ENCODE measurements around the gene ANKRD2.
"Not testable (repeated sequence)": the region's sequence is repeated elsewhere in the genome, so short reads cannot be mapped to it uniquely, and the experiment has no call there.

ANKRD2 gene

DNA sequence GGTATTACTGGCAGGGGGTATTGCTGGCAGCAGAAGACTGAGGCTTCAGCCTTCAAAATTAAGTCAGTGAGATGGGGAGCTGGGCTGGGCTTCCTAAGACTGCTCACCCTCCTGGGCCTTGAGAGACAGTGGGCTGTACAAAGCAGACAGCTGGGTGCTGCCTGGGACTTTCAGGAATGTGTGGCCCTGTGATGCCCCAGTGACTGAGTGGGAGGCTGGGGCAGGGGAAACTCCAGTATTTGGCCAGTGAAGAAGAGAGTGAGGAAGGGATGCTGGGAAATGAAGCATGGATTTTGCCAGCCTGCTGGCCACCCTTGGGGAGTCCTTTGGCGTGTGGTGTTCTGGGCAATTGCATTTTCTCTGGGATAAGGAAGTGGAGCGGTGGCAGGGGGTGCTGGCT, 442 bp downstream of the ANKRD2 start:
- DNase-seq: no peak

DNA sequence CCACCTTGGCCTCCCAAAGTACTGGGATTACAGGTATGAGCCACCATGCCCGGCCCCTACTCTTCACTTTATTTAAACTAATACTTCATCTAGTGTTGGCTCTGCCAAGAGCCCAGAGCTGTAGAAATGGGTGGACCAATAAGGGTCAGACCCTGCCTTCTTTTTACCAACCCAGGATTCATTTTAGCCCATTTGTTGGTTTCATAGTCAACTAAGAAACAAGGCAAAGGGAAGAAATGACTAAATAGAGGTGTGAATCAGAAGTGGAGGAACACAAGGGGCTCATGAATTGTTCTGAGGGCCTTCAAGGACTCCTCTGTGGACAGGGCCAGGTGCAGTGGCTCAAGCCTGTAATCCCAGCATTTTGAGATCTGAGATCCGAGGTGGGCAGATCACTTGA, 1.1 kb downstream of the ANKRD2 start:
- DNase-seq: no peak

DNA sequence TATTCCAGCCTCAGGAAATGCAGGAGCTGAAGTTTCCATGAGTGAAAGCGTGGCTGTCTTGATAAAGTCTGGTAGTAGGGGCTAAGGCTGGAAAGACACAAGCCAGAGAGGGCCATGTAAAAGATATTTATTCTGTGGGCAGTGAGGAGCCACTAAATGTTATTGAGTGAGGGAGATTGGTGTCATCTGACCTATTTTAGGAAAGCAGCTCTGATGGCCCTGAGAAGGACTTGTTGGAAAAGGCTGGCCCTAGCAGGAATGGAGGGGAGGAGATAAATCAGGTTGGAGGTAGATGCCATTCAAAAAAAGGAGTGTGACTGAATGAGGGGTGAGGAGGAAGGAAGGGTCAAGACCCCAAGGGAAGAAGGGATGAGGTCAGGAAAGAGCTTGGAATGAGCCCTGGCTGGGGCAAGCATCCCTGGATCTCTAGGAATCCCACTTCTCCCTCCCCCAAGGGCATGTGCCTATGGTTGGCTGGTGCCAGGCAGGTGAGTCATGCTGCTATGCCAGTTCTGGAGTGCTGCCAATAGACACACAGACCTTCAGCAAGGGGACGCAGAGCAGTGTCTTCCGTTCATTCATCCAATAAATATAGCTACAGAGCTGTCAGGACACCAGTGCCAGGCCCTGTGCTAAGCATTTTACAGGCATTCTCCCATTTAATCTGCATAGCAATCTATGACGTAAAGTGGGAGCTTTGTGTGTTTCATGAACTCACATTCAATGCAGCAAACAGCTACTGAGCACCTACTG, 2.0 kb downstream of the ANKRD2 start:
- DNase-seq: peak; percentile 65

DNA sequence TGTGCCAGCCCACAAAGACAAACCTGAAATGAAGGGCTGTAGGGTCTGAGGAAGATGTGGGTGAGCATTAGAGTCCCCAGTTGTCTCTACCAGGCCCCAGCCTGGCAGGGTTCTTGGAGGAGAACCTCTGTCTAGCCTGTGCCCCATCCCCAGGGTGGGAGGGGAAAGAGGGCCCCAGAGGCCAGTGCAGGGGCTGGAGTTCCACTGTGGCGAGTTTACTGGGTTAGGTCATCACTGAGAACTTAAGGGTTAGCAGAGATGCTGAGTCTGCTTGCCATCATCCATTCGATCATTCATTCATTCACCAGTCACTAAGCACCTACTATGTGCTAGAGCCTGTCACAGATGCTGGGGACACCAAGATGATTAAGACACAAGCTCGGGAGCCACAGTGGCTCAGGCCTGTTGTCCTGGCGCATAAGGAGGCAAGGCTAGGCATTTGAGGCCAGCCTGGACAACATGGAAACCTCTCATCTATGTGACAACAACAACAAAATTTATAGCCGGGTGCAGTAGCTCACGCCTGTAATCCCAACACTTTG, 2.6 kb downstream of the ANKRD2 start:
- no peak for DNase-seq

DNA sequence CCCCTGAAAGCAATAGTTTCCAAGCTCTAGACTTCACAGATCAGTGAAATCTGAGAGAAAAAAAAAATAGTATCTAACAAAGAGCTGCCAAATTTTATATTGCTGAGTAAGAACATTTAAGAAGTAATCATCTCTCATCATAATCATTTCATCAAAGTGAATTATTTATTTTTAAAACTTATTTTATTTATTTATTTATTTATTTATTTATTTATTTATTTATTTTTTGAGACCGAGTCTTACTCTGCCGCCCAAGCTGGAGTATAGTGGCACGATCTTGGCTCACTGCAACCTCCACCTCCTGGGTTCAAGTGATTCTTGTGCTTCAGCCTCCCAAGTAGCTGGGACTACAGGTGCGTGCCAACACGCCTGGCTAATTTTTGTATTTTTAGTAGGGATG, 3.9 kb downstream of the ANKRD2 start:
- not testable (repeated sequence) for DNase-seq

DNA sequence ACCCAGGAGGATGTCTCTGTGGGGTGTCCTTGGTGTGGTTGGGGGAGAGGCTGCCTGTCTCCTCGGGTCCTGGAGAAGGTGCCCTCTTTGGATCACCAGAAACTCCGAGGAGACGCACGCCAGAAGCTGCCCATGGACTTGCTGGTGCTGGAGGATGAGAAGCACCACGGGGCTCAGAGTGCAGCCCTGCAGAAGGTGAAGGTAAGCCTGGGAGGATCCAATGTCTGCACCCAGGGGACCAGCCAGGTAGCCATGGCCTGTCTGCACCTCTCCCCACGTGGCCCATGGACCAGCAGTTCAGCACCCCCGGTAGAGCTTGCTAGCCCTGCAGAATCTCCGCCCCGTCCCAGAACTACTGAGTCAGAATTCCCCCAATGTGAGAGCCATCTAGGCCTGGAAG, 5.1 kb downstream of the ANKRD2 start:
- DNase-seq: no peak

DNA sequence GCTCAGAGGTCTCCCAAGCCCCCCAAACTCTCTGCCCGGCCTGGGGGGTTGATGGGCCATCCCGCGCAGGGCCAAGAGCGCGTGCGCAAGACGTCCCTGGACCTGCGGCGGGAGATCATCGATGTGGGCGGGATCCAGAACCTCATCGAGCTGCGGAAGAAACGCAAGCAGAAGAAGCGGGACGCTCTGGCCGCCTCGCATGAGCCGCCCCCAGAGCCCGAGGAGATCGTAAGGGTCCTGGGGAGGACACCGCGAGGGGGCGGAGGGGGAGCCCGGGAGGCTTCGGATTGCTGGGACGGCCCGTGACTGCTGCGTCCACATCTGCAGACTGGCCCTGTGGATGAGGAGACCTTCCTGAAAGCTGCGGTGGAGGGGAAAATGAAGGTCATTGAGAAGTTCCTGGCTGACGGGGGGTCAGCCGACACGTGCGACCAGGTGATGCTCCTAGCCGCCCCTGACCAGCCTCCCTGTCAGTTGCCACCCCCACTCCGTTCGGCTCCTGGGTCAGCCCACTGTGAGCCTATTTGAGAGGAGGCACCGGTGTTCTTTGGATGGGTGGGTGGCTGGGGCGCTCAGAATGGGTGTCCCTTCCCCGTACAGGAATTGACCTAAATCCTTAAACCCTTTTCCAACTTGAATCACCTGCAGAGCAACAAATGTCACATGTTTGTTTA, 5.7 kb downstream of the ANKRD2 start:
- no peak for DNase-seq

DNA sequence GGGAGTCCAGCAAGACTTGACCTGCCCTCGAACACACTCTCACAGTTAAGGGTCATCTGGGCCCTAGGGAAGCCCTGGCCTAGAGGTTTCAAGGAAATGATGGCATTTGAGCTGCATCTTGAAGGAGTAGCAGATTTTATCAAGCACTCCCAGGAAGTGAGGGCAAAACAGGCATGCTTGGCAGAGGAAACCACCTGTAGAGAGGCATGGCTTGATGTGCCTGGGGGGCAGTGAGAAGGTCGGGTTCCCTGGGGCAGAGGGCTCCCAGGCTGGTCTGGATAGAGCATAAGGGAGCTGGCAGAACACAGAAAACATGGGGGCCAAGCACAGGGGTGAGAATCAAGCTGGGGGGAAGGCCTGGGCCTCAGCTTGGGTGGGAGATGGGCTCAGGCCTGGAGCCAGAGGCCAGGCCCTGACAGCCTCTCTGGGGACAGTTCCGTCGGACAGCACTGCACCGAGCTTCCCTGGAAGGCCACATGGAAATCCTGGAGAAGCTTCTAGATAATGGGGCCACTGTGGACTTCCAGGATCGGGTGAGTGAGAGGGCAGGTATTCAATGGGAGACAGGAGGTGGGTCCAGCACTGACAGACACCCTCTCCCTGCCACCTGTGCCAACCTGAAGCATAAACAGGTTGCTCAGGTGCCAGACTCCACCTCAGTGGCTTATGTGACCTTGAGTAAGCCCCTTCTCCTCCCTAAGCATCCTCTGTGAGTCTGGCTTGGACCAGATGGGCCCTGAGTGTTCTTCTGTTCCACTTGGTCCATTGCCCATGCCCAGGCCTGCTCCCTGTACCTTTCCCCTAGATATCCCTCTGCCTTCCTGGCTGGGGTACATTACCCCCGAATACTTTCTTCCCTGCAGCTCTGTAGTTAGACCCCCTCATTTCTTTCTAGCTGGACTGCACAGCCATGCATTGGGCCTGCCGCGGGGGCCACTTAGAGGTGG, 8.1 kb downstream of the ANKRD2 start:
- DNase-seq: no peak

DNA sequence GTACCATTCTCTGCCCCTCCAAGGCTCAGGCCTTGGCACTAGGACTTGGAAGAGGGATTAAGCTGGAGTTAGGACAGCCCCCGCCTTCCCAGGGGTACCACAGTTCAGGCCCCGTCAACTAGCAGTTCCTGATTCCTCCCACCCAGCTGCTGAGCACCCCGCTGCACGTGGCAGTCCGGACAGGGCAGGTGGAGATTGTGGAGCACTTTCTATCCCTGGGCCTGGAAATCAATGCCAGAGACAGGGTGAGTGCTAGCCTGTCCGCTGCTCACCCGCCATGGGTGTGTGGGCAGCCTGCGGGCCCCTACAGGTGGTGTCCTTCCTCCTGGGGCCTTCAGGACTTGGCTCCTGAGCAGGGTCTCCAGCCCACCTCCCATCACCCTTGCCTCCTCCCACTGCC, 9.6 kb downstream of the ANKRD2 start:
- no peak for DNase-seq

DNA sequence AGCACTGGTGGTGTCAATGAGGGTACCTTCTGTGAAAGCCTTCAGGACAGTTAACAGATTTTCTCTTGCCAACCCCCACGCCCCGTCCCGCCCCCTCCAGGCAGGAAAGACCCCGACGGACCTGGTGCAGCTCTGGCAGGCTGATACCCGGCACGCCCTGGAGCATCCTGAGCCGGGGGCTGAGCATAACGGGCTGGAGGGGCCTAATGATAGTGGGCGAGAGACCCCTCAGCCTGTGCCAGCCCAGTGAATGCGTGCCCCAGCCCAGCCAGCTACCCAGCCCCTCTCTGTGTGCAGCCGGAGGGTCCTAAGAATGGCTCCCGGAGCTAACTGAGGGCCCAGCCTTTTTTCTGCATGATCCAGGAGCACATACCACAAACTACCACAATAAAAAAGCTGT, 10.9 kb downstream of the ANKRD2 start:
- no peak for DNase-seq

DNA sequence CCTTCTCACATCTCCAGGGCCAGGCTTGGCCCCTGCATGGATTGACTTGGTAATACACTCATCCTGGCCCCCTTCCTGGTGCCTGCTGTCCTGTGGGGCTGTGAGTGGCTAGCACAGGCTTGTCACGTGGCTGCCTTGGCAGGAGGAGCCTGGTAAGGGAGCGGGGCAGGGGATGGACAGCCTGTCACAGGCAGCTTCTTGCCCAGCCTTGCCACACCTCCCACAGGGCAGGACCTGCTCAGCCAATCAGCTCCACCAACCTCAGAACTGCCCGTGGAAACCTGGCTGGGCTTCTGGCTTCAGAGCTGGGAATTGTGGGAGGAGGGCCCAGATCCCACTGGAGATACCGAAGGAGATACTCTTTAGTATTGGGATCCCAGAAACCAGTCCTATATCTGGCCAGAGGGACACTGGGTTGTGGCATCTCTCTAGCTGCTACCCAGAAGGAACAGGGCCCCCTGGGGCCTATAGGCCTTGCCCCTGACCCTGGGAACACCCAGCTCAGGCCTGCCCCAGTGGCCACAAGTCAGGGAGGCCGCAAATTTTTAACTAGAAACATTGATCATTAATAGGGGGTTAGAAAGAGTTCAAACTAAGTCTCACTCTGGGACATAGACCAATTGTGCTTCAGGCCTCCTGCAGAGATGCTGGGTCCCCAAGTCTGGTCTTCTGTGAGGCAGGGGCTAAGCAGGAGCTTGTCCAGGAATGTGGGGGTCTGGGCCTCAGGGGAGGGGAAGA, 11.7 kb downstream of the ANKRD2 start, which contains the start of gene HOGA1:
HOGA1 (plus strand) TSS at position 330 of the 738 bp plus-strand sequence; CDS start at position 645, 315 bp downstream.
- DNase-seq: peak; percentile 53

DNA sequence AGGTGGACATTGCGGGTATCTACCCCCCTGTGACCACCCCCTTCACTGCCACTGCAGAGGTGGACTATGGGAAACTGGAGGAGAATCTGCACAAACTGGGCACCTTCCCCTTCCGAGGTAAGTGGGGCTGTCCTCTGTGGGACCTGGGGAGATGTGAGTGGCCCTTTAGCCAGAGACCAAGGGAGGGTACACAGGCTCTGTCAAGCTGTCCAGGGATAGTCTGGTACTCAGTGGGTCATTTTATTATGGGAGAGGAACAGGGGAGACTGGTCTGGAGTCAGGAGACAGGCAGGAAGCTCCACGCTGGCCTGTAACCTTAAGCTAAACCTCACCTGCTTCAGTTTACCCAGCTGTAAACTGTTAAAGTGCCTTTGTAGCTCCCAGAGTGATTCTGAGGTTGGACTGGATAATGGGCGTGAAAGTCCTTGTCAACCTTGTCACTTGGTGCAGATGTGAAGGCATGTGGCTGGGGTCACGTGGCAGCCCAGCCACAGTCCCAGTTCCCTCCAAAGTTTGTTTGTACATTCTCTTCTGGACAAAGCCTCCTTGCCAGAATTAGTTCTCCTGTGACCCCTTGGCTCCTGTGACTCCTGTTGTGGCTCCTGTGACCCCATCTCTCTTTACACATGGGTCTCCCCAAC, 12.3 kb downstream of the ANKRD2 start:
- DNase-seq: no peak

DNA sequence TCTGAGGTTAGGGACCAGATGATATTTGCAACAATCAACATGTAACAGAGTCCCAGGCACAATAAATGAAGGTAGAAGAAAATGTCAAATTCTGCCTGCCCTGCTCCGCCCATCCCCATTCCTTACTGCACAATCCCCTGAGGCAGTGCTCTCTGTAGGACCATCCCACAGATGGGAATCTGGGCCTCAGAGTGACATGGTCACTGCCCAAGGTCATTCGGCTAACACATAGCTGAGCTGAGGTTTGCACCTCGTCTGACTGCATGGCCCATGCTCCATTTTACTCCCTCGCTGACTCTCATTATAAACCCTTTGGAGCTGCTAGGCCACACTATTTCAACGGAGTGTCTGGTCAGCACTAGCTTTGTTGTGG, 12.8 kb downstream of the ANKRD2 start:
- no peak for DNase-seq

DNA sequence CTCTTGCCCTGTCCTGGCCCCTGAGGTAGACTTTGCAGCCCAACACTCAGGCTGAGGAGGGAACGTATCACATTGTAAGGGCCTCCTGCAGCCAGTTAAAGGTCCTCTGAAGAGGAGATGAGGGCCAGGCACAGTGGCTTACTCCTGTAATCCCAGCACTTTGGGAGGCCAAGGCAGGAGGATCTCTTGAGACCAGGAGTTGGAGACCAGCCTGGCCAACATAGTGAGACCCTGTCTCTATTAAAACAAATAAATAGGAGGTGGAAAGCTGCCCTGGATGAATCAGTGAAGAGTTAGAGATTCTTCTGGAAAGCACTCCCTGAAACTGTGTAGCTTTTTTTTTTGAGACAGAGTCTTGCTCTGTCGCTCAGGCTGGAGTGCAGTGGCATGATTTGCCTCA, 14.6 kb downstream of the ANKRD2 start:
- no peak for DNase-seq

DNA sequence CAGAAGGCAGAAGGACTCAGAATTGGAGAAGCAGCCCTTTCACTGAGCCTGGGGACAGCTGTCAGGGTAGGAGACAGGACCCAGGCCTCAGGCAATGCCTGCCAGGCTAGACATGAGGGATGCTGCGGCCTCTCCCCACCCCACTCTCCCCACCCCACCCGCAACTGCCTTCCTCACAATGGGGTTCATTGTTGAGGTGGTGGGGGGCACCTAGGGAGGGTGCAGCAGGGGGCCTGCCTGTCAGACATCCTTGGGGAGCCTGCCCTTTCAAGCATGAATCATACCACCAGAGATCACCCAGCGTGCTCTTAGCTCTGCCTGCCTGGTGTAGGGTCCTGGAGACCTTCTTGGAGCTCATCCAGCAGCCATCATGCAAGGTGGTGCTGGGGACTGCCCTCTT, 16.9 kb downstream of the ANKRD2 start, which contains the start of gene C10orf62:
C10orf62 (plus strand) TSS at position 243 of the 400 bp plus-strand sequence. CDS start 177 bp downstream, outside the sequence.
- DNase-seq: no peak

DNA sequence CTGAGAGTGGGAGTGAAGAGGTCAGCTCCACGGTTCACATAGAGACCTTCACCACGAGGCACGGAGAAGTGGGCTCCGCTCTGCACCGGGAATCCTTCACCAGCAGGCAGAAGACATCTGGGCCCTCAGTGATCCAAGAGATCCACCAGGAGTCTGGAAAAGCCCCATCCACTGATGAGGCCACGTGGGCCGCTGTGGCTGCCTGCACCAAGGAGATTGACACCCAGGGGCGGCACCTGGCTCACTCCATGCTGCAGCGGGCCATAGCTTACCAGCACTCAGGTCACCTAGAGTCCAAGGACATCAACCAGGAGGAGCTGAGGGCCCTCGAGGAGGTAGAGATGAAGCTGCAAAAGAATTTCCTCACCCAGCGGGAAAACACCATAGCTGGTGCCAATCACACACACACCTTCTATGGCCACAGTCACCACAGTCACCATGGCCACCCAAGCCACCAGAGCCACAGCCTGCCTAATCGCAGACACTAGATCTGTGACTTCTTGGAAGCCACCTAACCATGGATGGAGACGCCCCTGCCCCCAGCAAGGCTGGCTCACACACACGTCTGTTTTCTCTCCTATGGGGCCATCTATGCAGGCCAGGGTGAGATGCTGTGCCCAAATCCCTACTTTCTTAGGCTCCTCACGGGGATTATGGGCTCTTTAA, 17.6 kb downstream of the ANKRD2 start:
- DNase-seq: peak; percentile 9

DNA sequence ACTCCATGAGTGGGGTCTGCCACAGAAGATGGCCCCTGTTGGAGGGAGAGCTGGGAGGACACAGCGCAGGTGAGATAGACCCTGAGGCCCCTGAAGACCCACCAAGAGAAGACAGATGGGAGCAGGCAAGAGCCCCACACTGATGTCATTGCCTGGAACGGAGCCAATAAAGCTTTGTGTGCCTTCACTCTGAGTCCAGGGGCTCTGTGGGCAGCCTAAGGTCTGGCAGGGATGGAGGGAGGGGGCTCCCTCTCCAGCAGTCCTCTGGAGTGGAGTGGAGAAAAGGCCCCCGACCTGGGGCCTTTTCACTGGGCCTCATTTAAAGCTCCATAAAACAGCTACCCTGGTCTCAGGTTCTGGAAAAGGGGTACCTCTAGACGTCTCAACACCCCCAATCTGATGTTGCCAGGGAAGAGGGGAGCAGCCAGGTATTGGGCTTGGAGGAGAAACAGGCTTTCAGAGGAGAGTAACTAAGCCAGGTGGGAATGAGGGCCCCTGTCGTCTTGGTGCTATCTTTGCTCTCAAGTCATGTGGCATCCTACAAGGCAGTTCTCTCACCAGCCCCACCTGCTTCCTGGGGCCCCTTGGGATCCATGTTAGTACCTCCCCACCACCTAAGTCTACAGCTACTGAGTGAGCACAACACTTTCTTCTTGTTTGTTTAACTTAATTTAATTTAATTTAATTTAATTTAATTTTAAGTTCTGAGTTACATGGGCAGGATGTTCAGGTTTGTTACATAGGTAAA, 18.3 kb downstream of the ANKRD2 start:
- no peak for DNase-seq

DNA sequence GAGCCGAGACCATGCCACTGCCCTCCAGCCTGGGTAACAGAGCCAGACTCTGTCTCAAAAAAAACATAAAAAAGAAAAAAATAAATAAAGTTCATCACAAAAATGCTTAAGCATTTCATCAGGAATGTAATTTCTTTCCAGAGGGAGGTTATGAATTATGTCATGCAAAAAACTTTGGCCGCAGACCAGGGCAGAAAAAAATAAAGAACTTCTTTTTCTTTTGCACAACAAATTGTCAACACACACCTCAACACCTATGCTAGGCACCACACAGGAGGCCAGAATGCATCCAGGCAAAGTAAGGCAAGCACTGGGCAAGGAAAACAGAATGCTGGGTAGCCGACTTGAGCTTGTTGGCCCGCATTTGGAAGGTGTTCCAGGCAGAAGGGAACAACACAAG, 20.8 kb downstream of the ANKRD2 start:
- DNase-seq: no peak

DNA sequence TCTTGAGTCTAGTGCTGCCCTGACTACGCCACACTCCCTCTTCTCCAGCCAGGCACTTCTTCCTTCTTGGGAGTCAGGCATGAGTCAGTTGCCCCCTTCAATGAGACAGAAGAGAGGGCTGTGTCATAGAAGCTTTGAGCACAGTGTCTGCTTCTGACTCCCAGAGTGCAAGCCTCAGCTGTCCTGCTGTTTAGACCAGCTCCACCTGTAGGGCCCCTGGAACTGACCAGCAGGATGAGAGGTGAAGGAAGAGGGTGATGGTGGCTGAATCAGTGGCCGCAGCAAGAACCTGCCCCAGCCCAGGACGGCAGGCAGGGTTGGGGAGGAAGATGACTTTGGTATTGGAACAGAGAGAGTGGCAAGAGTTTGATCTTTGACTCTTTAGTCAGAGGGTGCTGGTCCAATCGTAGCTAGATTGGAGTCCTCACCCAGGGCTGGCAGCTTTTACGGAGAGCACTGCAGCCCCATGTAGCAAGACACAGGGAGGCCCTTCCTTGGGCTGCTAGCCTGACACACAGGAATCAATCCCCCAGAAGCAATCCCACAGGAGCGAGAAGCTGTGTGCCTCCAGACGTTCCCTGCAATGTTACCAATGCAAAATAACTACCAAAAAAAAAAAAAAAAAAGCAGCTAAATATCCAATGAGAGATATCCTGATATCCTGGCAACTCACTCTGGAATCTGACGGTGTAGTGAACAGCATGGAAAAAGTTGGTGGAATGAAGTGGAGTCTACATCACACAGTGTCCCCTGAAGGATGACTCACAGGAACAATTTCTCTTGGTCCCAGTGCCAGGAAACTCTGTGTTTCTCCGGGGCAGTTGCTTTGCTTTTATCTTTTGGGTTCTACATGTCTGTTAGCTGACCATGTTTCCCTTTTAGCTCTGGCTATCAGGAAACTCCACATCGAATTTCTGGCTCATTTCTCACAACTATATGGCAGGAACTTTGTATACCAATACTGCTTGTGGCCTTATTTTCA, 23.8 kb downstream of the ANKRD2 start:
- DNase-seq: peak; percentile 60

All from hematopoietic multipotent progenitor cell treated with erythropoietin and hydrocortisone succinate and interleukin-3 and kit ligand, for 8 days (in vitro differentiated cells).